GM13977 (cell line): ENCODE data around the gene MBD4.
A peak's percentile ranks its signal among the peaks of the same experiment; 100 is the strongest.

ENCODE experiments used
- DNase-seq: peaks from one replicate; pipeline ENCODE4 v3.0.0; 2012; ENCODE audit warnings: low spot score
- CTCF ChIP-seq: IDR thresholded peaks from 2 replicates; pipeline ENCODE4 v1.5.1; 2012; ENCODE audit warnings: mild to moderate bottlenecking, control low read depth; ENCODE audit not compliant: insufficient read depth; ENCODE audit errors: extremely low read depth, missing control alignments
- in situ Hi-C: fragments of 300-500 bp; cut with MboI; formaldehyde crosslinking; loops from one replicate; pipeline ENCODE4 v1.12.0; 2022; ENCODE audit warnings: low sequenced_read_pairs, low pct_unique_long_range_greater_than_20kb, mixed read lengths, inconsistent platforms; ENCODE audit not compliant: unreplicated experiment

The MBD4 gene

DNA sequence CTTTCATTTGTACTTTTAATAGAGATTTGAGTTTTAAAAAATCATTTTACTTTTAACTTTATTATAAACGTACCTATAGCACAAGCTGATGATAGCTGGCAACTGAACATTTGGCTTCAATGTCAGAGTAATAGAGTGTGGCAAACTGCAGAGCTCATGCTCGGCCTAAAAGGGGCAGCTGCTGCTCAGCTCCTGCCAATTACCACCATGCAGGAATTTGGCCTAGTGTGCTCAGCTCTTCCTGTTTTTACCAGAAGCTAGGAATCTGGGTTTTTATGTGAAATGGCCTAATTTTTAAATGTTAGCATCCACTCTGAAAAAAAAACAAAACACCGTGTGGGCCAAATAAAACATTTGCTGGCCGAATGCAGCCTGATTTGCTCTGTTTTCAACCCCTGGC, 2.0 kb upstream of the MBD4 start:
- DNase-seq: no peak
- in situ Hi-C loops: no loop called here
- TF ChIP-seq CTCF: no peak

GRCh38 chr3:129441215-129441614, 1.5 kb upstream of the MBD4 start:
- in situ Hi-C loops: no loop called here
- no peak for DNase-seq
- no peak for TF ChIP-seq CTCF

GRCh38 chr3:129440618-129441190, 956 bp upstream of the MBD4 start:
- DNase-seq: peak; percentile 34
- no peak for TF ChIP-seq CTCF
- in situ Hi-C loops: no loop called here

DNA sequence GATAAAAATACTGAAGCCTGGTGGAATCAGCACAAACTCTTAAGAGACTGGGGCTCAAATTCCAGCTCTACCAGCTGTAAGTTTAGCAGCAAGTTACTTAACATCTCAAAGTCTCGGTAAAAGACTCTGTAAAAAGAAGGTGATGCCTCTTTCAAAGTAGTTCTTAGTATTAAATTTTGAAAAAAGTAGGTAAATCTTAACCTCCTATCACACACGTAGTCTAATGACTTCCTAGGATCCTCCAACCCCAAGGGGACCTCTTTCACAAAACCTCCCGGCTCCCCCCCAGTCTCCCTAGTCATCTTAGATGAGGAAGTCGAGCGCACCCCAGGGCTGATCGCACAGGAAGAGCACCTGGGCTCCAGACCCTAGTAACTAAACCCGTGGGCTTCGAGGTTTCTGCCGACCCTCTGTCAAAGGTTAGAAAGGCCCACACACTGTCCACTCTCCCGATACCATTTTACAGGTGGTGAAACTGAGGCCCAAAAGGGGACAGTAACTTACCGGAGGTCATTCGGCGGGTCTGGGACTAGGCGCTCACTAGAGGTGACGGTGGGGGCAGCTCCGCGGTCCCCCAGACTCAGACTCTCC, 427 bp downstream of the MBD4 start:
- in situ Hi-C loops: no loop called here
- DNase-seq: peak; percentile 42
- no peak for TF ChIP-seq CTCF

GRCh38 chr3:129435367-129435766, 4.4 kb downstream of the MBD4 start:
- no peak for DNase-seq
- peak; percentile 27 for TF ChIP-seq CTCF
- in situ Hi-C loops: no loop called here

- in situ Hi-C loops: no loop called here
- no peak for DNase-seq
- no peak for TF ChIP-seq CTCF
Measured at GRCh38 chr3:129434140-129434539, 5.6 kb downstream of the MBD4 start.
